Effector memory CD4-positive, alpha-beta T cell (primary cell): ENCODE data around the gene FBXL19.

Experiments
- DNase-seq, 3 donors: peaks; one replicate each; pipeline ENCODE4 v3.0.0-alpha.2; 2020
- H3K27ac ChIP-seq: 2 replicates; pipeline ENCODE4 v1.7.0; 2013; ENCODE audit warnings: mild to moderate bottlenecking, low read length, moderate library complexity; ENCODE audit not compliant: insufficient read depth, poor library complexity, severe bottlenecking
- H3K27me3 ChIP-seq: replicated peaks from 2 replicates; pipeline ENCODE4 v1.7.0; 2013; ENCODE audit warnings: mild to moderate bottlenecking, low read length; ENCODE audit not compliant: insufficient read depth, control insufficient read depth, poor library complexity, severe bottlenecking
- H3K36me3 ChIP-seq: 2 replicates; pipeline ENCODE4 v1.7.0; 2013; ENCODE audit warnings: mild to moderate bottlenecking, low read length, moderate library complexity; ENCODE audit not compliant: control insufficient read depth, insufficient read depth
- H3K4me1 ChIP-seq: 2 replicates; pipeline ENCODE4 v1.7.0; 2013; ENCODE audit warnings: low read length, mild to moderate bottlenecking; ENCODE audit not compliant: control insufficient read depth, insufficient read depth, poor library complexity, severe bottlenecking
- H3K4me3 ChIP-seq: 2 replicates; pipeline ENCODE4 v1.7.0; 2013; ENCODE audit warnings: low read length, low read depth, mild to moderate bottlenecking; ENCODE audit not compliant: insufficient read depth, poor library complexity, severe bottlenecking
- H3K9me3 ChIP-seq: 2 replicates; pipeline ENCODE4 v1.7.0; 2013; ENCODE audit warnings: mild to moderate bottlenecking, low read length, moderate library complexity; ENCODE audit not compliant: control insufficient read depth

The FBXL19 gene

DNA sequence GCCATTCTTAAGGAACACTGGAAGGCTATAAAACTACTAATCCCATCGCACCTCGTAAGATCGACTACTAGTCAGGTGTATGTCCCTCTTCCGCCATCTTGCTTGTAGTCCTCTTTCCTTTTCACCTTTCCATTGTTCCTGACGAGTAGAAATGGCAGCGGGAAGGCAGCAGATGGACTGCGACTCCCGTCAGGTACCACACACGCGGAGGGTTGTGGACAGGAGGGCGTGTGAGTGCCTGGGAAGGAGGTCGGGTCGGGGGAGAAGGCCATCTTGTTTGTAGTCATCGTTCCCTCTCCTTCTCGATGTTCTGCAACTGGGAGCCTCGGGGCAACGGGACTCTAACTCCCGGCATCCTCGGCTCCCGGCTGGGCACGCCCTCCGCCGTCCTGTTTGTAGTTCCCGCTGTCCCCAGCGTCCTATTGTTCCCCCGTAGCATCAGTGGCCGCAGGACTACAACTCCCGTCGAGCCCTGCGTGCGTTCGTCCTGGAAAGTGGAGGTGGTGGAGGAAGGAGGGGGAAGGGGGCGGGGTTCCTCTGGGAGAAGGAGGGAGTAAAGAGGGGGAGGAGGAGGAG is 324 bp upstream of the FBXL19 start:
- no peaks in the 10 kb centered on the region for H3K9me3 ChIP-seq
- no peaks in the 10 kb centered on the region for H3K27me3 ChIP-seq
- peak; percentile 90 to 96 (median 95) for DNase-seq
- peaks cover 8% of the 10 kb centered on the region for H3K4me1 ChIP-seq
- H3K27ac ChIP-seq, result peak overlapping the region; percentile 83
- peaks cover 3% of the 10 kb centered on the region for H3K36me3 ChIP-seq
- H3K4me3 ChIP-seq, result peak overlapping the region; percentile 70

DNA sequence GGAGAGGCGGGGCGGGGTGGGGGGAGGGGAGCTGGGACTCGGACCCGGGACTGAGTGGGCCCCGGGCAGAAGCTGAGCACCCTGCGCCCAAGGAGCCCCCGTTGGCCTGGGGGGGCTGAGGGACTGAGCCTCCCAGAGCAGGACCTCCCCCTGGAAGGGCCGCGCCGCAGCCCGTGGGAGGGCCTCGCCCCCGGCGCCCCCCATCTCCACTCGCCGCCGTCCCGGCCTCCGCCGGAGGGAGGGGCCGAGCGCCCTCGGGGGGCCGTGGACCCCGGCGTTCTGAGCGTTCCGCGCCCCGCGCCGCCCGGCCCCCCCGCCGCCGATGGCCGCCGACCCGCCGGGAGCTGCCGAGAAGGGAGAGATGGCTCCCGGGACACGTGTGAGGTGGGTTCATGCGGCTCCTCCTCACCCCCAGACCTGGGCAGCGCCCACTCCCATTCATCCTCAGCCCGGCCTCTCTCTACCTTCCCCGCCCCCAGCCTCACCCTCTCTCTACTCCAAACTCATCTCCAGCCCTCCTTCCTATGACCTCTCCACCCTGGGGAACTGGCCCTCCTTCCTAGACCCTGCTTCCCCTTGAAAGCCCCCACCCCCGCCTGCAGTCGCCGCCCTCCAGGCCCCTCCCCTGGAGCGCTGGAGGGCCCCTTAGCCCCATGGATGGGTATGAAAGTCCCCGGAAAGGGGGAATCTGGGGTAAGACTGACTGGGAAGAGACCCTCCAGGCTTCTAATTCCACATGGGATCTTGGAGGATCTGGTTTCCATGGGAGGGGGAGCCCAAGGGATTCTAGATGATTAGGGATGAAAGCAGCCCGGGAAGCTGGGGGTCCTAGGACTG is 922 bp downstream of the FBXL19 start:
- peaks cover 8% of the 10 kb centered on the region for H3K4me1 ChIP-seq
- H3K9me3 ChIP-seq, result no peaks in the 10 kb centered on the region
- peak overlapping the region; percentile 23 for H3K27ac ChIP-seq
- DNase-seq, result no peak
- H3K36me3 ChIP-seq, result peaks cover 3% of the 10 kb centered on the region
- H3K4me3 ChIP-seq, result peak overlapping the region; percentile 70
- H3K27me3 ChIP-seq, result no peaks in the 10 kb centered on the region

DNA sequence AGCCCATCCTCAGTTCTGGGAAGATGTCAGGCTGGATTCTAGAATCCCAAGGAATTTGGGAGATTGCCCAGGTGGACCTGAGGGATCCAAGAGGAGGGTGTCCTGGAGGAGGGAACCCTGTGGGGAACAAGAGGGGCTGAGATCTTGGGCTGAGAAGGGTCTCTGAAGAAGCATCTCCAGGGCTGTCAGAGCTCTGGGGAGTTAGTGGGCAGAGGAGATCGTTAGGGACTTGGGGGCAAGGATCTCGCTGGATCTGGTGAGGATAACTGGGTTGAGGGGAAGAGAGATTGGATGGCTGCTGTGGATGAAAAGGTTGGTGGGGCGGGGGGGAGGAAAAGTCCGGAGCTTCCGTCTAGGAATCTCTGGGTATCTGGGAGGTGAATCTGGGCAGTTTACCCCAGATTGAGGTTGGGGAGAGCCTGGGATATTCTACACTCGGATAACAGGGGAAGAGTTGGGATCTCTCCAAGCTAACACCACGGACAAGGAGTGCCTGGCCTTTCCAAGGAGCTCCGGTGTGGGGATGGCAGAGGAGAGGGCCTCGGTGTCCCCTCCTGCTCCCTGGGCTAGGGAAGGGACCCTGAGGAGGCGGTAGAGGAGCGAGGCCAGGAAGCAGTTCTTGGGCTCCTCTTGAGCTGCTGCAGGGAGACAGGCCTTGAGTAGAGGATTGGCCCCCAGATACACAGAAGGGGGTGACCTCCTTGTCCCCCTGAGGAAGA is 1.7 kb downstream of the FBXL19 start:
- Histone ChIP-seq H3K27ac (no peak overlapping the region), H3K36me3 (peaks cover 3% of the 10 kb centered on the region), H3K4me1 (peaks cover 8% of the 10 kb centered on the region), H3K9me3 (no peaks in the 10 kb centered on the region), H3K27me3 (no peaks in the 10 kb centered on the region), H3K4me3 (no peak overlapping the region)
- DNase-seq, result no peak

DNA sequence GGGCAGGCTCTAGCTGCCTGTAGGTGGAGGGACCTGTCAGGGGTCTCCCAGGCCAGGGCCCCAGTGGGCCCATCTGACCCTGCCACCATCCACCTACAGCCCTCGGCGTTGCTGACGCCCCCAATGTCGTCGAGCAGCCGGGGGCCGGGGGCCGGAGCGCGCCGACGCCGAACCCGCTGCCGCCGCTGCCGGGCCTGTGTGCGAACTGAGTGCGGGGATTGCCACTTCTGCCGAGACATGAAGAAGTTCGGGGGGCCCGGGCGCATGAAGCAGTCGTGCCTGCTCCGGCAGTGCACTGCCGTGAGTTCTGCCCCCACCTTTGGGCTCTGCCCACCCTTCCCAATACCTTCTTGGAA is 2.2 kb downstream of the FBXL19 start:
- Histone ChIP-seq H3K27me3 (no peaks in the 10 kb centered on the region), H3K27ac (no peak overlapping the region), H3K4me1 (peaks cover 8% of the 10 kb centered on the region), H3K9me3 (no peaks in the 10 kb centered on the region), H3K4me3 (no peak overlapping the region), H3K36me3 (peaks cover 3% of the 10 kb centered on the region)
- DNase-seq, result no peak

DNA sequence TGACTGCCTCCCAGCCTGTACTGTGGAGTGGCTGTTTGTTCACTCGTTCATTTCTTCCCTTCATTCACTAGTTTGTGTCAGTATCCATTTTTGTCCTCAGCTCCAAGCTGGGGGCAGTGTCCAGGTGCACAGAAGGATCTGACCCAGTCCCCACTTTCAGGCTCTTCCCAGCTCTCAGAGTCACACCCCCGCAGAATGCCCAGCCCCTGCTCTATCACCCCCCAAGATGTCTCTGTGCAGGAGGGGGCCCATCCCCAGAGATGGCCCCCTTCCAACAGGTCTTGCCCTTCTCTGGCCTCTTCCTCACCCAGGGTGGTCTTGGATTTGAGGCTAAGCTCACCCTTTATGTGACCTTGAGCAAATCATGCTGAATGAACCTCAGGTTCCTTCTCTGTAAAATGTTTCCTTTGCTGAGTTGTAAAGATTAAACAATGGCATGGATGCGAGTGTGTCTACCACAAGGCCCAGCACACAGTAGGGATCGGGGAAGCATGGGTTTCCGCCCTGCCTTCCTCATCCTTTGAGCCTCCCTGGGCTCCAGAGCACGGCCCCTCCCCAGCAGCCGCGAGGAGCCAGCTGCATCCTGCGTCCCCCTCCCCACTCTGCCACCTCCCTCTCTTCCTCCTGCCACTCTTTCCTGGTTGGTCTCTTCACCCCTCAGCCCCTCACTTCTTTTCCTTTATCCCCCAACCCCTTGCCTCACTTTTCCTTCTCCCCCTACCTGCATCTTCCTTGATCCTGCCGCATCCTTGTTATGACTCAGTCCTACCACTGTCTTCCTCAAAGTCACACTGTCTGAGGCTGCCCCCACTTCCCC is 2.8 kb downstream of the FBXL19 start:
- Histone ChIP-seq H3K27ac (no peak overlapping the region), H3K4me1 (peaks cover 8% of the 10 kb centered on the region), H3K9me3 (no peaks in the 10 kb centered on the region), H3K4me3 (no peak overlapping the region), H3K27me3 (no peaks in the 10 kb centered on the region), H3K36me3 (peaks cover 8% of the 10 kb centered on the region)
- no peak for DNase-seq

DNA sequence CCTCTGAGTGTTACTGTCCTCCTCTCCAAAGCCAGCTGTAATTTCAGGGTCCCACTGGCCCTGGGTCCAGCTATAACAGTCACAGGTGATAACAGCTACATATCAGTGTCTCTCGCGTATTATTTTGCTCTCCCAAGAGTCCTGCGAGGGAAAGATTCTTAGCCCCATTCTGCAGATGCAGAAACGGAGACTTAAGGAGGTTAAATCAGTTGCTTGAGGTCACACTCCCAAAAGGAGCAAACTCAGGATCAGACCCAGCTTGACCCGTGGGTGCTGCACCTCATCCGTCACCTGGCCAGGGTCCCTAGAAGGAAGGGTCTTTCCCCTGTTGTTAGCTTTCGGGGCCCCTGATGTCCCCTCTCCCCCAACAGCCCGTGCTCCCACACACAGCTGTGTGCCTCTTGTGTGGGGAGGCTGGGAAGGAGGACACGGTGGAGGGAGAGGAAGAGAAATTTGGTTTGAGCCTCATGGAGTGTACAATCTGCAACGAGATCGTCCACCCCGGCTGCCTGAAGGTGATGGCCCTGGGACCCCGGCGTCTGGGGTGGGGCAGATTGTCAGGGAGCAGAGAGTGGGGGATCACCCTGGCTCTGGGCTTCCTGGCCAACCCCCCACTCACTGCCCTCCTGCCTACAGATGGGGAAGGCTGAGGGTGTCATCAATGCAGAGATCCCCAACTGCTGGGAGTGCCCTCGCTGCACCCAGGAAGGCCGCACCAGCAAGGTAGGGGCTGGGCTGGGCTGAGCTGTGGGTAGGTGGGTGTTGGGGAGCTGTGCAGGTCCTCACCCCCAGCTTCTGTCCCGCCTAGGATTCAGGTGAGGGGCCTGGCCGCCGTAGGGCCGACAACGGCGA is 3.8 kb downstream of the FBXL19 start:
- Histone ChIP-seq H3K4me3 (no peak overlapping the region), H3K4me1 (peaks cover 4% of the 10 kb centered on the region), H3K27me3 (no peaks in the 10 kb centered on the region), H3K36me3 (peaks cover 11% of the 10 kb centered on the region), H3K27ac (no peak overlapping the region), H3K9me3 (no peaks in the 10 kb centered on the region)
- no peak for DNase-seq

DNA sequence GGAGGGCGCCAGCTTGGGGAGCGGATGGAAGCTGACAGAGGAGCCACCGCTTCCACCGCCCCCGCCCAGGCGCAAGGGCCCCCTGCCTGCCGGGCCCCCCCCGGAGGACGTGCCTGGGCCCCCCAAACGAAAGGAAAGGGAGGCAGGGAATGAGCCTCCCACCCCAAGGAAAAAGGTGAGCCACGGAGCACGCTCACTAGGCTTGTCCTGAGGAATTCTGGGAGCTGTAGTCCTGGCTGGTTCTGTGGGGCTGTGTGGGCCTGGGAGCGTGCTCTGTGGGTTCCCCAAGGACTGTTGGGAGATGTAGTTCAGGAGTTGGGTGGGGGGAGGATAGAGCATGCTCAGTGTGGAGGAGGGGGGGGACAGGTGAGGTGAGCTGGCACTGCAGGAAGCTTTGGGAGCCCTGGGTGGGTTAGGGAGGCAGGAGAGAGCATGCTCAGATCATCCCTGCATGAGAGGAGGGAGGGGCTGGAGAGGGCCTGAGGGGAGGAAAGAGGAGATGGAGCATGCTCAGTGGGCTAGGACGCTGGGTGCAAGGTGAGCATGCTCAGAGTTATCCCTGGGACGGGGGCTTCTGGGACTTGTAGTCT is 4.5 kb downstream of the FBXL19 start:
- Histone ChIP-seq H3K9me3 (no peaks in the 10 kb centered on the region), H3K4me1 (peaks cover 4% of the 10 kb centered on the region), H3K4me3 (no peak overlapping the region), H3K36me3 (peaks cover 15% of the 10 kb centered on the region), H3K27me3 (no peaks in the 10 kb centered on the region), H3K27ac (no peak overlapping the region)
- no peak for DNase-seq

DNA sequence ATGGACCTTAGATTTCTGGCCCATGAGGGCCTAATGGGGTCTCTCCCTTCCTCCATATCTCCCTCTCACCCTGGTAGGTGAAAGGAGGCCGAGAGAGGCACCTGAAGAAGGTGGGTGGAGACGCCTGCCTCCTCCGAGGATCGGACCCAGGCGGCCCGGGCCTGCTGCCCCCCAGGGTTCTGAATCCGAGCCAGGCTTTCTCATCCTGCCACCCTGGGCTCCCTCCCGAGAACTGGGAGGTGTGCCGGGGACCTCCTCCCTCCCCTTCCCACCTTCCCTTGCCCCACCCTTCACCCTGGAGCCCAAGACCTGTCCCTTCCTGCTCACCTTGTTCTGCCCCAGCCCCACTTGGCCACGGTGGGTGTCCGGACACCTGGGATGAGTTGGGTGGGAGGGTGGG is 5.0 kb downstream of the FBXL19 start:
- H3K27me3 ChIP-seq, result no peaks in the 10 kb centered on the region
- no peaks in the 10 kb centered on the region for H3K9me3 ChIP-seq
- peaks cover 15% of the 10 kb centered on the region for H3K36me3 ChIP-seq
- DNase-seq, result no peak
- H3K27ac ChIP-seq, result no peak overlapping the region
- H3K4me1 ChIP-seq, result peaks cover 4% of the 10 kb centered on the region
- no peak overlapping the region for H3K4me3 ChIP-seq

DNA sequence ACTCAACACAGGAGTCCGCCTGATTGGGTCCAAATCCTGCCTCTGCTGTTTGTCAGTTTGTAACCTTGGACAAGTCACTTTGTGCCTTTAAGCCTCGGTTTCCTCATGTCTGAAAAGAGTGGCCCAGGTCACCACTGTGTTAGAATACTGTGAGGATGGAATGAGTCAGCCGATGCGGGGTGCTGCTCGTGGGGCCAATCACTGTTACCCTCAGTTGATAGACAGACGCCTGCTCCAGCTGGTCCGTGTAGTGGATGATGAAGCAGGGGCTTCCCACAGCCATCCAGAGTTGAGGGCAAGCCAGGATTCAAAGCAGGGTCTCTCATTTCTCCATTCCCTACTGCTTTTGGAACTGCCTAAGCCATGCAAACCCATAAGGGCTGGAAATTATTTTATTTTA is 5.8 kb downstream of the FBXL19 start:
- peaks cover 15% of the 10 kb centered on the region for H3K36me3 ChIP-seq
- H3K9me3 ChIP-seq, result no peaks in the 10 kb centered on the region
- H3K4me3 ChIP-seq, result no peak overlapping the region
- no peaks in the 10 kb centered on the region for H3K27me3 ChIP-seq
- H3K27ac ChIP-seq, result no peak overlapping the region
- no peaks in the 10 kb centered on the region for H3K4me1 ChIP-seq
- DNase-seq, result no peak
